HepG2 (cell line): ENCODE measurements around the gene ESPN. TPM values are rescaled to one million over a fixed set of nuclear protein-coding genes. Genes with fewer than 3 reads are reported as not detected.
A peak's percentile ranks its signal among the peaks of the same experiment; 100 is the strongest.

Experiments
- ARID3A ChIP-seq: IDR thresholded peaks from 2 replicates; pipeline ENCODE4 v1.6.1; 2012; ENCODE audit warnings: low read depth, low read length, improper control_type of control experiment
- ARID4A ChIP-seq: sonication (generic); formaldehyde crosslinking; IDR thresholded peaks from 2 replicates; pipeline ENCODE4 v1.5.0; 2020; ENCODE audit warnings: mild to moderate bottlenecking, missing genetic modification reagents, borderline replicate concordance
- ARNT ChIP-seq: fragments of 450-650 bp; IDR thresholded peaks from 2 replicates; pipeline ENCODE4 v1.6.1; 2017
- ATF4 ChIP-seq, 2 experiments: fragments of 450-650 bp in 1 of 2; sonication (generic) in 1 of 2; formaldehyde crosslinking; IDR thresholded peaks; 2 replicates each; pipeline versions ENCODE4 v1.5.0 to v1.8.0; 2020 to 2022; ENCODE audit warnings: mild to moderate bottlenecking in 1 of 2, missing genetic modification reagents in 1 of 2
- E2F1 ChIP-seq: sonication (generic); formaldehyde crosslinking; IDR thresholded peaks from 2 replicates; pipeline ENCODE4 v1.5.0; 2020; ENCODE audit warnings: missing genetic modification reagents
- EP300 ChIP-seq, 3 experiments: sonication (generic) in 1 of 3; formaldehyde crosslinking in 1 of 3; IDR thresholded peaks; 2 replicates each; pipeline versions ENCODE4 v1.5.1 to v1.6.1; 2011 to 2020; ENCODE audit warnings: low read depth in 2 of 3, low read length in 2 of 3, borderline replicate concordance in 1 of 3, improper control_type of control experiment in 1 of 3, mild to moderate bottlenecking in 1 of 3, missing genetic modification reagents in 1 of 3, moderate library complexity in 1 of 3
- FOXA3 ChIP-seq: IDR thresholded peaks from 2 replicates; pipeline ENCODE4 v1.6.1; 2016; ENCODE audit warnings: missing genetic modification reagents, missing compliant biosample characterization
- GATAD2A ChIP-seq: IDR thresholded peaks from 2 replicates; pipeline ENCODE4 v1.6.1; 2016
- HOXA5 ChIP-seq: sonication (generic); formaldehyde crosslinking; IDR thresholded peaks from 2 replicates; pipeline ENCODE4 v1.4.0; 2020; ENCODE audit warnings: missing genetic modification reagents
- IKZF4 ChIP-seq: sonication (generic); formaldehyde crosslinking; IDR thresholded peaks from 2 replicates; pipeline ENCODE4 v1.5.1; 2020; ENCODE audit warnings: borderline replicate concordance, mild to moderate bottlenecking, low read depth, missing genetic modification reagents; ENCODE audit errors: not compliant biosample characterization
- KDM5A ChIP-seq: fragments of 200-600 bp; sonication (generic); IDR thresholded peaks from 2 replicates; pipeline ENCODE4 v1.7.0; 2018; ENCODE audit warnings: antibody characterized with exemption, mild to moderate bottlenecking, low read length, borderline replicate concordance
- LCORL ChIP-seq, 2 experiments: fragments of 450-650 bp in 1 of 2; sonication (generic) in 1 of 2; formaldehyde crosslinking in 1 of 2; IDR thresholded peaks; 2 replicates each; pipeline versions ENCODE4 v1.5.0 to v1.6.1; 2017 to 2020; ENCODE audit warnings: antibody characterized with exemption in 1 of 2, missing genetic modification reagents in 1 of 2
- MEIS2 ChIP-seq: sonication (generic); formaldehyde crosslinking; IDR thresholded peaks from 2 replicates; pipeline ENCODE4 v1.9.0; 2021; ENCODE audit warnings: mild to moderate bottlenecking, missing genetic modification reagents
- NR2F1 ChIP-seq, 2 experiments: fragments of 450-650 bp in 1 of 2; formaldehyde crosslinking in 1 of 2; IDR thresholded peaks; 2 replicates each; pipeline versions ENCODE4 v1.5.0 to v1.6.1; 2016 to 2020; ENCODE audit warnings: mild to moderate bottlenecking in 1 of 2, missing compliant biosample characterization in 1 of 2, missing genetic modification reagents in 1 of 2, moderate library complexity in 1 of 2
- PAWR ChIP-seq: sonication (generic); formaldehyde crosslinking; IDR thresholded peaks from 2 replicates; pipeline ENCODE4 v1.4.0; 2020; ENCODE audit warnings: missing genetic modification reagents, mild to moderate bottlenecking, borderline replicate concordance
- ZFP1 ChIP-seq: IDR thresholded peaks from 2 replicates; pipeline ENCODE4 v1.6.1; 2016
- ZNF253 ChIP-seq: sonication (generic); formaldehyde crosslinking; IDR thresholded peaks from 2 replicates; pipeline ENCODE4 v1.8.0; 2022; ENCODE audit warnings: mild to moderate bottlenecking, missing genetic modification reagents, borderline replicate concordance
- ZNF775 ChIP-seq: sonication (generic); formaldehyde crosslinking; IDR thresholded peaks from 2 replicates; pipeline ENCODE4 v1.4.0; 2020; ENCODE audit warnings: missing genetic modification reagents, mild to moderate bottlenecking, moderate library complexity, borderline replicate concordance
- polyA plus RNA-seq, 8 experiments: library from polyadenylated mRNA; depleted of rRNA in 3 of 8; stranded (reverse) in 7 of 8; unstranded in 1 of 8; fragments of >200 nt; fragmentation: Illumina TruSeq in 4 of 8; extraction: Trizol in 4 of 8; gene quantifications; 2 replicates each; pipeline versions ENCODE4 v1.2.1 to v1.2.3, GENCODE V29; 2011 to 2016; ENCODE audit warnings: low read depth in 4 of 8, missing spikeins in 1 of 8, mixed read lengths in 1 of 8; ENCODE audit not compliant: insufficient read depth in 1 of 8
- total RNA-seq, 5 experiments: library from RNA; depleted of rRNA; stranded (reverse); fragments of >200 nt; fragmentation: Illumina TruSeq; extraction: Trizol; gene quantifications; 2 replicates each; pipeline ENCODE4 v1.2.3, GENCODE V29; 2016; ENCODE audit warnings: low read depth in 1 of 5

ESPN gene
- total and polyA plus RNA-seq, 2 of the 13 experiments (the other 11 are each of a cell fraction or from before 2014, with no cell fraction given), result 48.6 to 54.2 TPM

- TF ChIP-seq PAWR (CRISPR knock-in tag) (no peak), EP300 (IDR thresholded peaks at IDR 0.05; ENCODE audit: low read depth in 2 of 2, low read length in 2 of 2) (peak in 1 of 2 experiments; percentile 62; a peak in 2 of 4 replicates), EP300 (CRISPR knock-in tag; IDR thresholded peaks at IDR 0.05; ENCODE audit: borderline replicate concordance) (0 out of 2 replicates have a peak, but pooled peaks have one; percentile 16), ATF4 (CRISPR knock-in tag; IDR thresholded peaks at IDR 0.05) (no peak), GATAD2A (CRISPR knock-in tag) (no peak), NR2F1 (CRISPR knock-in tag; IDR thresholded peaks at IDR 0.05) (peak; percentile 10 to 56; a peak in 2 of 4 replicates), KDM5A (no peak), ARNT (no peak), ZNF253 (CRISPR knock-in tag) (no peak), ARID4A (peak; percentile 78; the same call in 1 of the 2 replicates), FOXA3 (CRISPR knock-in tag) (peak; percentile 47), E2F1 (peak; percentile 52; the same call in 1 of the 2 replicates), ZFP1 (CRISPR knock-in tag) (no peak), IKZF4 (no peak), ZNF775 (no peak), MEIS2 (CRISPR knock-in tag) (no peak), LCORL (IDR thresholded peaks at IDR 0.05) (no peak), LCORL (CRISPR knock-in tag; IDR thresholded peaks at IDR 0.05) (peak; percentile 83), ARID3A (no peak), HOXA5 (CRISPR knock-in tag) (no peak; the same call in none of the 2 replicates)
Measured at GRCh38 chr1:6447016-6447817, 22.6 kb downstream of the ESPN start (continued).
